ENCODE results near the gene TNS2. TPM values are rescaled to one million over a fixed set of nuclear protein-coding genes. Genes with fewer than 3 reads are reported as not detected.

TNS2 gene
- polyA plus RNA-seq, 1 of the 3 experiments (the other 2 are of a cell fraction): 50.0 TPM

- no peak for TF ChIP-seq CTCF (IDR thresholded peaks at IDR 0.05)
Measured at GRCh38 chr12:53082637-53083175, 32.8 kb downstream of the TNS2 start (continued).

GRCh38 chr12:53086361-53086760 is 36.5 kb downstream of the TNS2 start:
- H3K4me1 ChIP-seq (ENCODE audit: control insufficient read depth in 1 of 2, insufficient read depth in 2 of 2, low read depth in 1 of 2, low read length in 1 of 2): peaks cover 0 to under 1% of the 10 kb centered on the region in 2 experiments; a peak in 1 of 4 replicates
- H2AFZ ChIP-seq (ENCODE audit: low read depth): no peak overlapping the region
- H3K4me3 ChIP-seq (ENCODE audit: low read depth in 2 of 2, low read length in 1 of 2): no peak overlapping the region
- peaks cover 8% of the 10 kb centered on the region for H3F3A ChIP-seq (replicated peaks; ENCODE audit: insufficient read depth)
- no peak overlapping the region for H3K4me2 ChIP-seq
- WGBS (ENCODE audit: low lambda C conversion rate): 81% methylated on average over 3 of the region's 3 CpGs
- H3K79me2 ChIP-seq (ENCODE audit: insufficient read depth): no peaks in the 10 kb centered on the region
- ChIA-PET CTCF (interaction anchor here (0.7 to 4.8 kb wide), 3 partner anchors 13 to 20 kb away, joined by 3 to 30 read pairs (median 22); no protein-coding TSS in a partner anchor), POLR2A (no interaction called here)
- H4K20me1 ChIP-seq (ENCODE audit: insufficient read depth): no peaks in the 10 kb centered on the region
- no peaks in the 10 kb centered on the region for H3K27me3 ChIP-seq (ENCODE audit: insufficient read depth)
- no peaks in the 10 kb centered on the region for H3K9me2 ChIP-seq
- no peaks in the 10 kb centered on the region for H3K36me3 ChIP-seq (replicated peaks in 1 of 2; ENCODE audit: control insufficient read depth in 1 of 2, insufficient read depth in 2 of 2, low read length in 1 of 2)
- H3K9me3 ChIP-seq: no peaks in the 10 kb centered on the region; the same call in 1 of the 2 replicates
- H3K9ac ChIP-seq: no peak overlapping the region
- TF ChIP-seq SMC3 (IDR thresholded peaks at IDR 0.05; ENCODE audit: low read depth, low read length) (no peak), RXRA (IDR thresholded peaks at IDR 0.05; ENCODE audit: borderline replicate concordance, low read depth) (no peak), GATA2 (CRISPR knock-in tag; IDR thresholded peaks at IDR 0.05) (no peak)
- H3K27ac ChIP-seq (ENCODE audit: low read depth in 2 of 2, low read length in 1 of 2): no peak overlapping the region
- DNase-seq: no peak

- Histone ChIP-seq H3K4me2 (no peak overlapping the region), H2AFZ (ENCODE audit: low read depth) (no peak overlapping the region), H3K4me1 (ENCODE audit: control insufficient read depth in 1 of 2, insufficient read depth in 2 of 2, low read depth in 1 of 2, low read length in 1 of 2) (peaks cover 0 to 4% of the 10 kb centered on the region in 2 experiments; a peak in 1 of 4 replicates), H4K20me1 (ENCODE audit: insufficient read depth) (no peaks in the 10 kb centered on the region), H3K27ac (ENCODE audit: low read depth in 2 of 2, low read length in 1 of 2) (no peak overlapping the region), H3K9ac (no peak overlapping the region), H3F3A (replicated peaks; ENCODE audit: insufficient read depth) (no peaks in the 10 kb centered on the region), H3K36me3 (replicated peaks in 1 of 2; ENCODE audit: control insufficient read depth in 1 of 2, insufficient read depth in 2 of 2, low read length in 1 of 2) (no peaks in the 10 kb centered on the region), H3K4me3 (ENCODE audit: low read depth in 2 of 2, low read length in 1 of 2) (no peak overlapping the region), H3K9me3 (no peaks in the 10 kb centered on the region; the same call in 1 of the 2 replicates), H3K27me3 (ENCODE audit: insufficient read depth) (no peaks in the 10 kb centered on the region), H3K79me2 (ENCODE audit: insufficient read depth) (no peaks in the 10 kb centered on the region), H3K9me2 (no peaks in the 10 kb centered on the region)
- no peak for DNase-seq
- 88% methylated on average over 6 of the region's 6 CpGs for WGBS (ENCODE audit: low lambda C conversion rate)
- POLR2A ChIA-PET: no interaction called here
- CTCF ChIA-PET: interaction anchor here (1.6 to 4.9 kb wide), 2 partner anchors 10 to 24 kb away, joined by 5 to 48 read pairs; partner anchors contain the start of gene SPRYD3
- TF ChIP-seq EZH2phosphoT487 (IDR thresholded peaks at IDR 0.05; ENCODE audit: borderline replicate concordance, low read depth) (no peak), NFIC (IDR thresholded peaks at IDR 0.05; ENCODE audit: borderline replicate concordance) (no peak), SMC3 (IDR thresholded peaks at IDR 0.05; ENCODE audit: low read depth, low read length) (no peak), CHD2 (IDR thresholded peaks at IDR 0.05; ENCODE audit: low read length, partially characterized antibody) (no peak), FOXJ3 (CRISPR knock-in tag; IDR thresholded peaks at IDR 0.05) (no peak), REST (IDR thresholded peaks at IDR 0.05; ENCODE audit: low read depth, low read length) (no peak), SIN3A (IDR thresholded peaks at IDR 0.05; ENCODE audit: borderline replicate concordance, low read depth, low read length) (no peak), GABPA (IDR thresholded peaks at IDR 0.05; ENCODE audit: low read depth) (no peak), MAX (IDR thresholded peaks at IDR 0.05; ENCODE audit: low read depth) (no peak), NRF1 (IDR thresholded peaks at IDR 0.05; ENCODE audit: low read depth, low read length) (no peak), USF1 (IDR thresholded peaks at IDR 0.05; ENCODE audit: borderline replicate concordance, low read depth) (no peak), TAF1 (IDR thresholded peaks at IDR 0.05; ENCODE audit: borderline replicate concordance, low read depth, low read length) (no peak), TEAD4 (IDR thresholded peaks at IDR 0.05; ENCODE audit: borderline replicate concordance, insufficient read depth) (no peak), TCF12 (IDR thresholded peaks at IDR 0.05) (no peak), GATA2 (CRISPR knock-in tag; IDR thresholded peaks at IDR 0.05) (no peak), MEF2A (IDR thresholded peaks at IDR 0.05; ENCODE audit: borderline replicate concordance, low read depth) (no peak)
Measured at GRCh38 chr12:53090105-53090504, 40.2 kb downstream of the TNS2 start.

Measured in SK-N-SH (cell line).